HEK293T (cell line): ENCODE data around the gene KCNJ4.

Experiments used
- CTCF ChIA-PET: fragments of 350-600 bp; formaldehyde crosslinking; extraction: SDS; loops from one replicate; lab custom pipeline; 2021; ENCODE audit warnings: antibody characterized with exemption, inconsistent platforms; lab: Yijun Ruan, JAX
- POLR2A ChIA-PET: fragments of 350-600 bp; formaldehyde crosslinking; extraction: SDS; loops from one replicate; lab custom pipeline; 2020; ENCODE audit warnings: antibody characterized with exemption, inconsistent platforms; lab: Yijun Ruan, JAX
- DNase-seq: peaks from one replicate; pipeline ENCODE4 v3.0.0; 2012; ENCODE audit warnings: mixed read lengths; ENCODE audit errors: extremely low spot score
- ARNT ChIP-seq: fragments of 450-650 bp; IDR thresholded peaks from 2 replicates; pipeline ENCODE4 v1.6.1; 2017; ENCODE audit warnings: mild to moderate bottlenecking
- BHLHE40 ChIP-seq: fragments of 450-650 bp; IDR thresholded peaks from 2 replicates; pipeline ENCODE4 v1.6.1; 2016; ENCODE audit warnings: mild to moderate bottlenecking, moderate library complexity, borderline replicate concordance
- CTBP1 ChIP-seq: fragments of 450-650 bp; IDR thresholded peaks from 2 replicates; pipeline ENCODE4 v1.6.1; 2016; ENCODE audit warnings: borderline replicate concordance
- ELF4 ChIP-seq: fragments of 450-650 bp; IDR thresholded peaks from 2 replicates; pipeline ENCODE4 v1.6.1; 2017; ENCODE audit warnings: antibody characterized with exemption
- FOXA1 ChIP-seq: fragments of 450-650 bp; IDR thresholded peaks from 2 replicates; pipeline ENCODE4 v1.6.1; 2016; ENCODE audit warnings: mild to moderate bottlenecking
- FOXK2 ChIP-seq: fragments of 450-650 bp; IDR thresholded peaks from 2 replicates; pipeline ENCODE4 v1.6.1; 2016; ENCODE audit warnings: mild to moderate bottlenecking
- FOXM1 ChIP-seq: fragments of 450-650 bp; IDR thresholded peaks from 2 replicates; pipeline ENCODE4 v1.6.1; 2017; ENCODE audit warnings: mild to moderate bottlenecking, borderline replicate concordance
- HDGF ChIP-seq: fragments of 450-650 bp; IDR thresholded peaks from 2 replicates; pipeline ENCODE4 v1.6.1; 2017; ENCODE audit warnings: antibody characterized with exemption, borderline replicate concordance
- L3MBTL2 ChIP-seq: fragments of 450-650 bp; conservative IDR thresholded peaks from 2 replicates; pipeline ENCODE4 v1.6.1; 2016; ENCODE audit warnings: mild to moderate bottlenecking
- LEF1 ChIP-seq: fragments of 450-650 bp; IDR thresholded peaks from 2 replicates; pipeline ENCODE4 v1.6.1; 2017; ENCODE audit warnings: mild to moderate bottlenecking, borderline replicate concordance
- NFRKB ChIP-seq: fragments of 450-650 bp; IDR thresholded peaks from 2 replicates; pipeline ENCODE4 v1.6.1; 2016; ENCODE audit warnings: mild to moderate bottlenecking, moderate library complexity
- PKNOX1 ChIP-seq: fragments of 450-650 bp; IDR thresholded peaks from 2 replicates; pipeline ENCODE4 v1.6.1; 2016
- SP1 ChIP-seq: fragments of 450-650 bp; IDR thresholded peaks from 2 replicates; pipeline ENCODE4 v1.6.1; 2017
- SUZ12 ChIP-seq: fragments of 450-650 bp; IDR thresholded peaks from 2 replicates; pipeline ENCODE4 v1.6.1; 2016; ENCODE audit warnings: mild to moderate bottlenecking
- TARDBP ChIP-seq: fragments of 450-650 bp; IDR thresholded peaks from 2 replicates; pipeline ENCODE4 v1.6.1; 2016
- ZNF384 ChIP-seq: fragments of 450-650 bp; IDR thresholded peaks from 2 replicates; pipeline ENCODE4 v1.6.1; 2016

The KCNJ4 gene

GRCh38 chr22:38422611-38423511 lies 32.1 kb downstream of the KCNJ4 start:
- TF ChIP-seq ARNT, result no peak
- TF ChIP-seq HDGF, result no peak
- TF ChIP-seq FOXM1, result no peak
- TF ChIP-seq FOXK2, result no peak
- ChIA-PET POLR2A (interaction anchor here (1.5 kb wide), 1 partner anchor 33 kb away, joined by 4 read pairs; no protein-coding TSS in a partner anchor), CTCF (interaction anchor here (0.7 to 2.5 kb wide), 3 partner anchors 10 to 24 kb away, joined by 3 to 9 read pairs (median 3); no protein-coding TSS in a partner anchor)
- no peak for DNase-seq

- DNase-seq, result no peak
- CTCF ChIA-PET, result interaction anchor here (0.6 to 1.4 kb wide), 2 partner anchors 14 to 144 kb away, joined by 3 to 4 read pairs; no protein-coding TSS in a partner anchor
- POLR2A ChIA-PET, result interaction anchor here (2.1 kb wide), 1 partner anchor 19 kb away, joined by 10 read pairs; no protein-coding TSS in a partner anchor
- TF ChIP-seq LEF1, result no peak
- no peak for TF ChIP-seq FOXM1
- no peak for TF ChIP-seq FOXK2
- no peak for TF ChIP-seq SUZ12
- TF ChIP-seq ELF4, result no peak
- no peak for TF ChIP-seq SP1
- no peak for TF ChIP-seq ARNT
- no peak for TF ChIP-seq HDGF
- no peak for TF ChIP-seq ZNF384
- TF ChIP-seq BHLHE40, result no peak
- TF ChIP-seq CTBP1, result no peak
- no peak for TF ChIP-seq FOXA1
- TF ChIP-seq L3MBTL2, result no peak
- no peak for TF ChIP-seq PKNOX1
- no peak for TF ChIP-seq NFRKB
- TF ChIP-seq TARDBP, result no peak
Observed at GRCh38 chr22:38420734-38421133, 34.3 kb downstream of the KCNJ4 start.

- TF ChIP-seq SP1 (no peak), BHLHE40 (no peak), PKNOX1 (no peak), LEF1 (no peak), ELF4 (no peak), FOXA1 (no peak), SUZ12 (no peak), HDGF (no peak)
- ChIA-PET CTCF (interaction anchor here (1.4 kb wide), 1 partner anchor 15 kb away, joined by 4 read pairs; no protein-coding TSS in a partner anchor), POLR2A (interaction anchor here (0.6 to 2.1 kb wide), 2 partner anchors 16 to 18 kb away, joined by 5 to 10 read pairs; no protein-coding TSS in a partner anchor)
- no peak for DNase-seq
Observed at GRCh38 chr22:38419858-38420160, 35.2 kb downstream of the KCNJ4 start.

GRCh38 chr22:38419121-38419857 lies 35.7 kb downstream of the KCNJ4 start:
- ChIA-PET CTCF (interaction anchor here (1.4 kb wide), 1 partner anchor 16 kb away, joined by 4 read pairs; no protein-coding TSS in a partner anchor), POLR2A (interaction anchor here (2.1 kb wide), 1 partner anchor 17 kb away, joined by 10 read pairs; no protein-coding TSS in a partner anchor)
- DNase-seq, result no peak
- no peak for TF ChIP-seq HDGF
- TF ChIP-seq FOXM1, result no peak
- no peak for TF ChIP-seq BHLHE40
- TF ChIP-seq PKNOX1, result no peak
- TF ChIP-seq ARNT, result no peak
- TF ChIP-seq FOXK2, result no peak
- no peak for TF ChIP-seq FOXA1
- TF ChIP-seq SP1, result no peak
- no peak for TF ChIP-seq LEF1
- TF ChIP-seq CTBP1, result no peak
- no peak for TF ChIP-seq SUZ12
- TF ChIP-seq TARDBP, result no peak
- no peak for TF ChIP-seq ZNF384
- no peak for TF ChIP-seq ELF4
- TF ChIP-seq NFRKB, result no peak

- POLR2A ChIA-PET, result no interaction called here
- no peak for TF ChIP-seq BHLHE40
- no peak for TF ChIP-seq SP1
- no peak for TF ChIP-seq FOXA1
- TF ChIP-seq ELF4, result no peak
- no peak for TF ChIP-seq SUZ12
- TF ChIP-seq LEF1, result no peak
- TF ChIP-seq NFRKB, result no peak
- no peak for DNase-seq
- CTCF ChIA-PET, result no interaction called here
Observed at GRCh38 chr22:38418589-38418988, 36.4 kb downstream of the KCNJ4 start.
